Measurements from ENCODE around the gene HID1. TPM values are rescaled to one million over a fixed set of nuclear protein-coding genes. Genes with fewer than 3 reads are reported as not detected.

The HID1 gene
- total RNA-seq, 1 donor from 2014 or later = 2.6 TPM

DNA sequence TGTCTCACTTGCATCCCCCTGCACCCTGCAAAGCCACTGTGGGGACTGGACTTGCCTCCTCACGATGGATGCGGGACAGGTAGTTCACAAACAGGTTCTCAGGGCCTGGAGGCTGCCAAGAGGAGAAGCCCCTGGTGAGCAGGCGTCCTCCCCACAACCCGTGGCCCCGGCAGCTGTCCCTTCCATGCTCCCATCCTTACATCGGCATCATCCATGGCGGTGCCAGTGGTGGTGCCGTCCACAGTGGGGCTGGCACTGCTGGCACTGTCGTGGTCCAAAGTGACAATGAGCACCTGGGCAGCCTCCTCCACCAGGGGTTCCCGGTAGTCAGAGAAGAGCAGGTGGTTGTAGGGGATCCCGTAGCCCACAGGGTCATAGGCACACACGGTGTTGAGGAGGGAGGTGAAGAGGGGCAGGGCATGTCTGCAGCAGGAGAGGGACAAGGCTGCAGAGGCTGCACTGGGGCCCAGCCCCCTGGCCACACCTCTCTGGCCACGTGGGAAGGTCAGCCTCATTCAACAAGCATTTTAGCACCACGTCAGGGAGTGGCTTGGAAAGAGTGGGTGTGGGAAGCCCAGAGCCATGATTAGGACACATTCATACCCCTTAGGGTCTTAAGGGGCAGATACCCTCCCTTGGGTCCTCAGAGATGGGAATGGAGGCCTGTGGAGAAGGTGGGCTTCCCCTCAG lies 12.6 kb downstream of the HID1 start:
- no peak overlapping the region for H3K4me3 Mint-ChIP-seq (ENCODE audit: unreplicated experiment)
- H3K36me3 ChIP-seq (ENCODE audit: insufficient read depth, low read length) = no peaks in the 10 kb centered on the region
- H4K20me1 ChIP-seq (ENCODE audit: insufficient read depth, low read length) = no peaks in the 10 kb centered on the region
- H3K27me3 ChIP-seq (ENCODE audit: insufficient read depth, low read length) = peaks cover 3% of the 10 kb centered on the region
- DNase-seq (ENCODE audit: low read depth) (peak; percentile 23), FAIRE-seq (no peak)
- peaks cover 3% of the 10 kb centered on the region for H3K4me1 Mint-ChIP-seq (ENCODE audit: low read depth, unreplicated experiment)
- no peak overlapping the region for H2AFZ ChIP-seq (ENCODE audit: low read depth, low read length)
- H3K79me2 ChIP-seq (ENCODE audit: insufficient read depth, low read length) = no peaks in the 10 kb centered on the region
- no peaks in the 10 kb centered on the region for H3K9me3 ChIP-seq (ENCODE audit: insufficient read depth, low read depth, low read length)
- peaks cover 26% of the 10 kb centered on the region for H3K27me3 Mint-ChIP-seq (ENCODE audit: low read depth, unreplicated experiment)
- H3K9me3 Mint-ChIP-seq (ENCODE audit: unreplicated experiment) = no peaks in the 10 kb centered on the region
- no peak overlapping the region for H3K27ac ChIP-seq (ENCODE audit: low read depth, low read length)
- no peak overlapping the region for H3K4me3 ChIP-seq (ENCODE audit: insufficient read depth, low read depth, low read length)
- no peak overlapping the region for H3K4me2 ChIP-seq (ENCODE audit: low read length)
- H3K36me3 Mint-ChIP-seq (ENCODE audit: low read depth, unreplicated experiment) = peaks cover 2% of the 10 kb centered on the region
- TF ChIP-seq, protein P1, sequence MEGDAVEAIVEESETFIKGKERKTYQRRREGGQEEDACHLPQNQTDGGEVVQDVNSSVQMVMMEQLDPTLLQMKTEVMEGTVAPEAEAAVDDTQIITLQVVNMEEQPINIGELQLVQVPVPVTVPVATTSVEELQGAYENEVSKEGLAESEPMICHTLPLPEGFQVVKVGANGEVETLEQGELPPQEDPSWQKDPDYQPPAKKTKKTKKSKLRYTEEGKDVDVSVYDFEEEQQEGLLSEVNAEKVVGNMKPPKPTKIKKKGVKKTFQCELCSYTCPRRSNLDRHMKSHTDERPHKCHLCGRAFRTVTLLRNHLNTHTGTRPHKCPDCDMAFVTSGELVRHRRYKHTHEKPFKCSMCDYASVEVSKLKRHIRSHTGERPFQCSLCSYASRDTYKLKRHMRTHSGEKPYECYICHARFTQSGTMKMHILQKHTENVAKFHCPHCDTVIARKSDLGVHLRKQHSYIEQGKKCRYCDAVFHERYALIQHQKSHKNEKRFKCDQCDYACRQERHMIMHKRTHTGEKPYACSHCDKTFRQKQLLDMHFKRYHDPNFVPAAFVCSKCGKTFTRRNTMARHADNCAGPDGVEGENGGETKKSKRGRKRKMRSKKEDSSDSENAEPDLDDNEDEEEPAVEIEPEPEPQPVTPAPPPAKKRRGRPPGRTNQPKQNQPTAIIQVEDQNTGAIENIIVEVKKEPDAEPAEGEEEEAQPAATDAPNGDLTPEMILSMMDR (IDR thresholded peaks at IDR 0.05; ENCODE audit: insufficient read depth, low read depth, low read length) = no peak
- no peak for TF ChIP-seq EZH2 (IDR thresholded peaks at IDR 0.05; ENCODE audit: insufficient read depth, low read length)
- peaks cover 5% of the 10 kb centered on the region for H3K4me1 ChIP-seq (ENCODE audit: insufficient read depth, low read length)
- H3K9ac ChIP-seq (ENCODE audit: low read length) = no peak overlapping the region
- peak overlapping the region; percentile 18 for H3K27ac Mint-ChIP-seq (ENCODE audit: unreplicated experiment)

GRCh38 chr17:74957935-74958740 lies 14.4 kb downstream of the HID1 start:
- Histone ChIP-seq H3K9me3 (ENCODE audit: insufficient read depth, low read depth, low read length) (no peaks in the 10 kb centered on the region), H2AFZ (ENCODE audit: low read depth, low read length) (no peak overlapping the region), H3K4me1 (ENCODE audit: insufficient read depth, low read length) (peaks cover 5% of the 10 kb centered on the region), H3K36me3 (ENCODE audit: insufficient read depth, low read length) (no peaks in the 10 kb centered on the region), H3K9ac (ENCODE audit: low read length) (no peak overlapping the region), H3K27me3 (ENCODE audit: insufficient read depth, low read length) (peaks cover 3% of the 10 kb centered on the region), H4K20me1 (ENCODE audit: insufficient read depth, low read length) (no peaks in the 10 kb centered on the region), H3K79me2 (ENCODE audit: insufficient read depth, low read length) (no peaks in the 10 kb centered on the region), H3K4me2 (ENCODE audit: low read length) (no peak overlapping the region), H3K27ac (ENCODE audit: low read depth, low read length) (no peak overlapping the region), H3K4me3 (ENCODE audit: insufficient read depth, low read depth, low read length) (no peak overlapping the region)
- H3K27ac Mint-ChIP-seq (ENCODE audit: unreplicated experiment) = peak overlapping the region; percentile 34
- H3K4me3 Mint-ChIP-seq (ENCODE audit: unreplicated experiment) = peak overlapping the region; percentile 57
- H3K36me3 Mint-ChIP-seq (ENCODE audit: low read depth, unreplicated experiment) = peaks cover 2% of the 10 kb centered on the region
- H3K27me3 Mint-ChIP-seq (ENCODE audit: low read depth, unreplicated experiment) = peaks cover 31% of the 10 kb centered on the region
- no peak for FAIRE-seq
- H3K9me3 Mint-ChIP-seq (ENCODE audit: unreplicated experiment) = no peaks in the 10 kb centered on the region
- DNase-seq (ENCODE audit: low read depth) = peak; percentile 6
- TF ChIP-seq EZH2 (IDR thresholded peaks at IDR 0.05; ENCODE audit: insufficient read depth, low read length) = no peak
- TF ChIP-seq, protein P1 (IDR thresholded peaks at IDR 0.05; ENCODE audit: insufficient read depth, low read depth, low read length) = peak; percentile 67
- peaks cover 3% of the 10 kb centered on the region for H3K4me1 Mint-ChIP-seq (ENCODE audit: low read depth, unreplicated experiment)
